Measurements from ENCODE around the gene RPL7A. TPM values are rescaled to one million over a fixed set of nuclear protein-coding genes. Genes with fewer than 3 reads are reported as not detected.
"Not testable (repeated sequence)": the region's sequence is repeated elsewhere in the genome, so short reads cannot be mapped to it uniquely, and the experiment has no call there.

RPL7A gene
- polyA plus RNA-seq, 1 donor, result 2,305 TPM

GRCh38 chr9:133366435-133366834 is 18.4 kb downstream of the RPL7A start:
- no peak for DNase-seq

- DNase-seq, result no peak
Measured at GRCh38 chr9:133367221-133367620, 19.2 kb downstream of the RPL7A start.

- no peak for DNase-seq
Measured at GRCh38 chr9:133367778-133368177, 19.8 kb downstream of the RPL7A start.

- DNase-seq, result no peak
Measured at GRCh38 chr9:133368249-133368881, 20.3 kb downstream of the RPL7A start.

- no peak for DNase-seq
Measured at GRCh38 chr9:133369422-133369821, 21.4 kb downstream of the RPL7A start.

- DNase-seq, result no peak
Measured at GRCh38 chr9:133369933-133370332, 21.9 kb downstream of the RPL7A start.

- no peak for DNase-seq
Measured at GRCh38 chr9:133370685-133371084, 22.7 kb downstream of the RPL7A start.

- no peak for DNase-seq
Measured at GRCh38 chr9:133371261-133371711, 23.3 kb downstream of the RPL7A start.

- DNase-seq, result no peak
Measured at GRCh38 chr9:133372144-133372543, 24.1 kb downstream of the RPL7A start.

- DNase-seq, result no peak
Measured at GRCh38 chr9:133374612-133375115, 26.6 kb downstream of the RPL7A start.

- no peak for DNase-seq
Measured at GRCh38 chr9:133375116-133375723, 27.2 kb downstream of the RPL7A start.

- DNase-seq, result peak; percentile 96
Measured at GRCh38 chr9:133375724-133376654, 28.0 kb downstream of the RPL7A start, which contains the start of the genes STKLD1 and SURF4. STKLD1 (plus strand) TSS chr9:133376366; CDS start chr9:133376474, 108 bp downstream. SURF4 (minus strand) TSS chr9:133376060; CDS start chr9:133375969, 91 bp downstream.

- not testable (repeated sequence) for DNase-seq
Measured at GRCh38 chr9:133377280-133377679, 29.3 kb downstream of the RPL7A start.

- DNase-seq, result no peak
Measured at GRCh38 chr9:133377721-133378216, 29.8 kb downstream of the RPL7A start.

GRCh38 chr9:133378408-133378962 is 30.5 kb downstream of the RPL7A start:
- DNase-seq, result no peak

- DNase-seq, result no peak
Measured at GRCh38 chr9:133379153-133380086, 31.4 kb downstream of the RPL7A start.

GRCh38 chr9:133380734-133381133 is 32.7 kb downstream of the RPL7A start:
- DNase-seq, result no peak

GRCh38 chr9:133382507-133383141 is 34.6 kb downstream of the RPL7A start:
- DNase-seq, result no peak

GRCh38 chr9:133383438-133383837 is 35.4 kb downstream of the RPL7A start:
- DNase-seq, result no peak

- no peak for DNase-seq
Measured at GRCh38 chr9:133384736-133385321, 36.8 kb downstream of the RPL7A start.

All from left kidney (tissue), 2 donors.